Germinal center (tissue), 1 donor: ENCODE data around the gene LIPC.

ENCODE experiments used
- DNase-seq: peaks from one replicate; pipeline ENCODE4 v3.0.0; 2012; ENCODE audit warnings: mixed read lengths, low spot score

Gene LIPC

GRCh38 chr15:58517682-58518525 is 86.1 kb downstream of the LIPC start:
- DNase-seq, result no peak

GRCh38 chr15:58518626-58519025 is 86.8 kb downstream of the LIPC start:
- no peak for DNase-seq

- DNase-seq, result no peak
Observed at GRCh38 chr15:58519516-58519915, 87.7 kb downstream of the LIPC start.

GRCh38 chr15:58520464-58520863 is 88.7 kb downstream of the LIPC start:
- no peak for DNase-seq

- no peak for DNase-seq
Observed at GRCh38 chr15:58520936-58521292, 89.1 kb downstream of the LIPC start.

GRCh38 chr15:58521293-58521991 is 89.7 kb downstream of the LIPC start:
- no peak for DNase-seq

- no peak for DNase-seq
Observed at GRCh38 chr15:58522391-58522790, 90.6 kb downstream of the LIPC start.

- DNase-seq, result no peak
Observed at GRCh38 chr15:58522865-58523264, 91.1 kb downstream of the LIPC start.

GRCh38 chr15:58523634-58524033 is 91.8 kb downstream of the LIPC start:
- no peak for DNase-seq

GRCh38 chr15:58524247-58524646 is 92.5 kb downstream of the LIPC start:
- DNase-seq, result no peak

- no peak for DNase-seq
Observed at GRCh38 chr15:58525991-58526421, 94.2 kb downstream of the LIPC start.

GRCh38 chr15:58526647-58527192 is 94.9 kb downstream of the LIPC start:
- DNase-seq, result no peak

- no peak for DNase-seq
Observed at GRCh38 chr15:58527573-58528187, 95.9 kb downstream of the LIPC start.

GRCh38 chr15:58528188-58528870 is 96.5 kb downstream of the LIPC start:
- no peak for DNase-seq

- no peak for DNase-seq
Observed at GRCh38 chr15:58529041-58529440, 97.2 kb downstream of the LIPC start.

GRCh38 chr15:58530056-58530590 is 98.3 kb downstream of the LIPC start:
- no peak for DNase-seq

GRCh38 chr15:58532126-58532525 is 100.3 kb downstream of the LIPC start:
- DNase-seq, result no peak

- no peak for DNase-seq
Observed at GRCh38 chr15:58534556-58534955, 102.8 kb downstream of the LIPC start.

- DNase-seq, result no peak
Observed at GRCh38 chr15:58535337-58535736, 103.5 kb downstream of the LIPC start.

- DNase-seq, result no peak
Observed at GRCh38 chr15:58535894-58536293, 104.1 kb downstream of the LIPC start.

GRCh38 chr15:58536414-58536813 is 104.6 kb downstream of the LIPC start:
- no peak for DNase-seq

GRCh38 chr15:58537033-58537432 is 105.2 kb downstream of the LIPC start:
- DNase-seq, result no peak
